Neutrophil (primary cell): ENCODE data around the gene TBC1D9.

Experiments
- H3K27ac ChIP-seq: fragments of 200-600 bp; sonication (generic); 2 replicates; pipeline ENCODE4 v1.5.1; 2016; ENCODE audit warnings: mild to moderate bottlenecking, moderate library complexity
- H3K27me3 ChIP-seq: fragments of 200-600 bp; sonication (generic); 2 replicates; pipeline ENCODE4 v1.6.0; 2016; ENCODE audit warnings: mild to moderate bottlenecking
- H3K36me3 ChIP-seq: fragments of 200-600 bp; sonication (generic); 2 replicates; pipeline ENCODE4 v1.5.1; 2017
- H3K4me1 ChIP-seq, 2 experiments: fragments of 200-600 bp in 1 of 2; sonication (generic) in 1 of 2; 1 replicate in 1 of 2; 2 replicates in 1 of 2; pipeline versions ENCODE4 v1.5.1 to v1.6.1; 2013 to 2016; ENCODE audit warnings: low read depth in 1 of 2, low read length in 1 of 2, mild to moderate bottlenecking in 1 of 2, moderate library complexity in 1 of 2; ENCODE audit not compliant: control insufficient read depth in 1 of 2, insufficient read depth in 1 of 2
- H3K4me3 ChIP-seq, 2 experiments: fragments of 200-600 bp in 1 of 2; sonication (generic) in 1 of 2; 1 replicate in 1 of 2; 2 replicates in 1 of 2; pipeline ENCODE4 v1.5.1; 2013 to 2016; ENCODE audit warnings: low read depth in 1 of 2, low read length in 1 of 2, mild to moderate bottlenecking in 1 of 2, moderate library complexity in 1 of 2
- H3K9me3 ChIP-seq: fragments of 200-600 bp; sonication (generic); 2 replicates; pipeline ENCODE4 v1.5.1; 2016
- CTCF ChIP-seq: fragments of 200-600 bp; sonication (generic); IDR thresholded peaks from 2 replicates; pipeline ENCODE4 v1.5.1; 2016; ENCODE audit warnings: antibody characterized with exemption

TBC1D9 gene

GRCh38 chr4:140701071-140701470 lies 55.1 kb downstream of the TBC1D9 start:
- H3K4me1 ChIP-seq = no peaks in the 10 kb centered on the region

GRCh38 chr4:140697709-140698560 lies 58.2 kb downstream of the TBC1D9 start:
- no peak for TF ChIP-seq CTCF
- Histone ChIP-seq H3K4me3 (no peak overlapping the region), H3K27ac (no peak overlapping the region), H3K36me3 (no peaks in the 10 kb centered on the region), H3K27me3 (no peaks in the 10 kb centered on the region), H3K4me1 (no peaks in the 10 kb centered on the region), H3K9me3 (no peaks in the 10 kb centered on the region)

More at GRCh38 chr4:140701071-140701470, 55.1 kb downstream of the TBC1D9 start:
- no peak overlapping the region for H3K27ac ChIP-seq
- no peaks in the 10 kb centered on the region for H3K9me3 ChIP-seq
- no peaks in the 10 kb centered on the region for H3K27me3 ChIP-seq
- H3K4me3 ChIP-seq = no peak overlapping the region
- TF ChIP-seq CTCF = no peak
- no peaks in the 10 kb centered on the region for H3K36me3 ChIP-seq

- Histone ChIP-seq H3K27me3 (no peaks in the 10 kb centered on the region), H3K36me3 (no peaks in the 10 kb centered on the region), H3K4me3 (no peak overlapping the region), H3K9me3 (no peaks in the 10 kb centered on the region), H3K4me1 (no peaks in the 10 kb centered on the region), H3K27ac (no peak overlapping the region)
- TF ChIP-seq CTCF = no peak
Observed at GRCh38 chr4:140695483-140695882, 60.7 kb downstream of the TBC1D9 start.

- Histone ChIP-seq H3K27ac (no peak overlapping the region), H3K9me3 (no peaks in the 10 kb centered on the region), H3K27me3 (no peaks in the 10 kb centered on the region)
Observed at GRCh38 chr4:140693562-140693961, 62.6 kb downstream of the TBC1D9 start.

GRCh38 chr4:140691369-140691768 lies 64.8 kb downstream of the TBC1D9 start:
- H3K4me1 ChIP-seq = no peaks in the 10 kb centered on the region
- no peak for TF ChIP-seq CTCF
- H3K27ac ChIP-seq = no peak overlapping the region
- H3K27me3 ChIP-seq = peaks cover 3% of the 10 kb centered on the region
- H3K36me3 ChIP-seq = no peaks in the 10 kb centered on the region
- H3K9me3 ChIP-seq = no peaks in the 10 kb centered on the region
- H3K4me3 ChIP-seq = no peak overlapping the region

More at GRCh38 chr4:140693562-140693961, 62.6 kb downstream of the TBC1D9 start:
- H3K4me1 ChIP-seq = no peaks in the 10 kb centered on the region
- no peak overlapping the region for H3K4me3 ChIP-seq
- no peaks in the 10 kb centered on the region for H3K36me3 ChIP-seq
- no peak for TF ChIP-seq CTCF
